WTC11 (cell line): ENCODE data around the gene PKP3.

Experiments used
- ATF2 ChIP-seq: sonication (generic); formaldehyde crosslinking; IDR thresholded peaks from 2 replicates; pipeline ENCODE4 v1.8.1; 2022; ENCODE audit warnings: low read depth, missing genetic modification reagents, borderline replicate concordance
- ATF3 ChIP-seq: sonication (generic); formaldehyde crosslinking; conservative IDR thresholded peaks from 2 replicates; pipeline ENCODE4 v1.8.1; 2022; ENCODE audit warnings: mild to moderate bottlenecking, missing genetic modification reagents
- CREM ChIP-seq: sonication (generic); formaldehyde crosslinking; IDR thresholded peaks from 2 replicates; pipeline ENCODE4 v1.8.1; 2022; ENCODE audit warnings: mild to moderate bottlenecking, missing genetic modification reagents, moderate library complexity
- CTCF ChIP-seq: fragments of 200-600 bp; IDR thresholded peaks from 2 replicates; pipeline ENCODE4 v1.8.0; 2022; ENCODE audit warnings: antibody characterized with exemption
- EMX1 ChIP-seq: fragments of 250-450 bp; sonication (Bioruptor Pico); IDR thresholded peaks from 2 replicates; pipeline ENCODE4 v1.8.0; 2021; ENCODE audit warnings: mild to moderate bottlenecking
- GABPB1 ChIP-seq: sonication (generic); formaldehyde crosslinking; IDR thresholded peaks from 2 replicates; pipeline ENCODE4 v1.8.1; 2023; ENCODE audit warnings: mild to moderate bottlenecking, missing genetic modification reagents
- MAX ChIP-seq: sonication (generic); formaldehyde crosslinking; IDR thresholded peaks from 2 replicates; pipeline ENCODE4 v1.8.0; 2022; ENCODE audit warnings: mild to moderate bottlenecking, missing genetic modification reagents
- MLX ChIP-seq: sonication (generic); formaldehyde crosslinking; IDR thresholded peaks from 2 replicates; pipeline ENCODE4 v1.8.1; 2023; ENCODE audit warnings: mild to moderate bottlenecking, missing genetic modification reagents, moderate library complexity
- PREB ChIP-seq: sonication (generic); formaldehyde crosslinking; IDR thresholded peaks from 2 replicates; pipeline ENCODE4 v1.8.1; 2022; ENCODE audit warnings: mild to moderate bottlenecking, missing genetic modification reagents, moderate library complexity, borderline replicate concordance

- TF ChIP-seq CREM (CRISPR knock-in tag) = no peak
- no peak for TF ChIP-seq CTCF
- TF ChIP-seq ATF2 (CRISPR knock-in tag) = no peak
- TF ChIP-seq MLX (CRISPR knock-in tag) = no peak
- no peak for TF ChIP-seq EMX1 (CRISPR knock-in tag)
- no peak for TF ChIP-seq PREB (CRISPR knock-in tag)
- no peak for TF ChIP-seq GABPB1 (CRISPR knock-in tag)
- TF ChIP-seq ATF3 (CRISPR knock-in tag) = no peak
- TF ChIP-seq MAX (CRISPR knock-in tag) = no peak
These were observed 26.9 kb downstream of the PKP3 start for GRCh38 chr11:420911-421321.
